ENCODE measurements around the gene ENAH. TPM values are rescaled to one million over a fixed set of nuclear protein-coding genes. Genes with fewer than 3 reads are reported as not detected.

Gene ENAH
- polyA plus RNA-seq, 1 of the 3 experiments (the other 2 are of a cell fraction), result 48.9 TPM

- ChIA-PET CTCF (interaction anchor here (1.1 to 2.4 kb wide), 4 partner anchors 11 to 242 kb away, joined by 3 to 11 read pairs (median 7); partner anchors contain the start of gene SRP9), POLR2A (no interaction called here)
- Histone ChIP-seq H3K4me2 (no peak overlapping the region), H3F3A (replicated peaks; ENCODE audit: insufficient read depth) (peaks cover 11% of the 10 kb centered on the region), H3K27ac (ENCODE audit: low read depth in 2 of 2, low read length in 1 of 2) (no peak overlapping the region), H3K27me3 (ENCODE audit: insufficient read depth) (no peaks in the 10 kb centered on the region), H2AFZ (ENCODE audit: low read depth) (no peak overlapping the region), H3K4me3 (ENCODE audit: low read depth in 2 of 2, low read length in 1 of 2) (no peak overlapping the region), H3K4me1 (ENCODE audit: control insufficient read depth in 1 of 2, insufficient read depth in 2 of 2, low read depth in 1 of 2, low read length in 1 of 2) (peaks cover 38 to 68% of the 10 kb centered on the region in 2 experiments; a peak in 3 of 4 replicates), H3K9me2 (no peaks in the 10 kb centered on the region), H3K9ac (no peak overlapping the region), H3K79me2 (ENCODE audit: insufficient read depth) (peaks cover 98% of the 10 kb centered on the region), H3K36me3 (replicated peaks in 1 of 2; ENCODE audit: control insufficient read depth in 1 of 2, insufficient read depth in 2 of 2, low read length in 1 of 2) (peaks cover 33 to 34% of the 10 kb centered on the region in 2 experiments), H4K20me1 (ENCODE audit: insufficient read depth) (peaks cover 72% of the 10 kb centered on the region), H3K9me3 (no peaks in the 10 kb centered on the region)
- WGBS (ENCODE audit: low lambda C conversion rate), result 97% methylated on average over 6 of the region's 6 CpGs
- DNase-seq, result no peak
- TF ChIP-seq REST (IDR thresholded peaks at IDR 0.05; ENCODE audit: low read depth, low read length) (no peak), EZH2phosphoT487 (IDR thresholded peaks at IDR 0.05; ENCODE audit: borderline replicate concordance, low read depth) (no peak), CHD2 (IDR thresholded peaks at IDR 0.05; ENCODE audit: low read length, partially characterized antibody) (no peak), NFIC (IDR thresholded peaks at IDR 0.05; ENCODE audit: borderline replicate concordance) (no peak), TEAD4 (IDR thresholded peaks at IDR 0.05; ENCODE audit: borderline replicate concordance, insufficient read depth) (no peak), USF2 (IDR thresholded peaks at IDR 0.05; ENCODE audit: borderline replicate concordance, low read depth, low read length) (no peak), EP300 (IDR thresholded peaks at IDR 0.05; ENCODE audit: borderline replicate concordance in 1 of 2, low read depth in 1 of 2, low read length in 1 of 2) (no peak), TAF1 (IDR thresholded peaks at IDR 0.05; ENCODE audit: borderline replicate concordance, low read depth, low read length) (no peak)
Measured at GRCh38 chr1:225535280-225535679, 117.6 kb downstream of the ENAH start.

- Histone ChIP-seq H3K9me2 (no peaks in the 10 kb centered on the region), H2AFZ (ENCODE audit: low read depth) (no peak overlapping the region), H4K20me1 (ENCODE audit: insufficient read depth) (peaks cover 67% of the 10 kb centered on the region), H3K9me3 (no peaks in the 10 kb centered on the region), H3K4me2 (no peak overlapping the region), H3K4me3 (ENCODE audit: low read depth in 2 of 2, low read length in 1 of 2) (no peak overlapping the region), H3K27ac (ENCODE audit: low read depth in 2 of 2, low read length in 1 of 2) (no peak overlapping the region), H3K36me3 (replicated peaks in 1 of 2; ENCODE audit: control insufficient read depth in 1 of 2, insufficient read depth in 2 of 2, low read length in 1 of 2) (peaks cover 38 to 39% of the 10 kb centered on the region in 2 experiments), H3K27me3 (ENCODE audit: insufficient read depth) (no peaks in the 10 kb centered on the region), H3F3A (replicated peaks; ENCODE audit: insufficient read depth) (peaks cover 11% of the 10 kb centered on the region), H3K4me1 (ENCODE audit: control insufficient read depth in 1 of 2, insufficient read depth in 2 of 2, low read depth in 1 of 2, low read length in 1 of 2) (peaks cover 33 to 64% of the 10 kb centered on the region in 2 experiments; a peak in 3 of 4 replicates), H3K9ac (no peak overlapping the region), H3K79me2 (ENCODE audit: insufficient read depth) (peaks cover 98% of the 10 kb centered on the region)
- ChIA-PET POLR2A (no interaction called here), CTCF (interaction anchor here (1.1 to 2.4 kb wide), 4 partner anchors 11 to 243 kb away, joined by 3 to 11 read pairs (median 7); partner anchors contain the start of gene SRP9)
- 94% methylated on average over 2 of the region's 2 CpGs for WGBS (ENCODE audit: low lambda C conversion rate)
- no peak for DNase-seq
- TF ChIP-seq EZH2phosphoT487 (IDR thresholded peaks at IDR 0.05; ENCODE audit: borderline replicate concordance, low read depth) (no peak), MXI1 (IDR thresholded peaks at IDR 0.05; ENCODE audit: low read depth, low read length) (no peak), USF1 (IDR thresholded peaks at IDR 0.05; ENCODE audit: borderline replicate concordance, low read depth) (no peak), ZBTB33 (IDR thresholded peaks at IDR 0.05; ENCODE audit: borderline replicate concordance, low read depth) (no peak), GATA2 (CRISPR knock-in tag; IDR thresholded peaks at IDR 0.05) (no peak), TAF1 (IDR thresholded peaks at IDR 0.05; ENCODE audit: borderline replicate concordance, low read depth, low read length) (no peak), NFIC (IDR thresholded peaks at IDR 0.05; ENCODE audit: borderline replicate concordance) (no peak), ELF1 (IDR thresholded peaks at IDR 0.05) (no peak), RFX5 (IDR thresholded peaks at IDR 0.05; ENCODE audit: low read length) (no peak), PBX3 (IDR thresholded peaks at IDR 0.05) (no peak), SIN3A (IDR thresholded peaks at IDR 0.05; ENCODE audit: borderline replicate concordance, low read depth, low read length) (no peak), USF2 (IDR thresholded peaks at IDR 0.05; ENCODE audit: borderline replicate concordance, low read depth, low read length) (no peak)
Measured at GRCh38 chr1:225534772-225535171, 118.2 kb downstream of the ENAH start.
